ENCODE data around the gene DPP10. TPM values are rescaled to one million over a fixed set of nuclear protein-coding genes. Genes with fewer than 3 reads are reported as not detected.

Gene DPP10
- total and polyA plus RNA-seq, 10 of the 15 experiments (the other 5 are each of a cell fraction or from before 2014, with no cell fraction given) = not detected

GRCh38 chr2:115603285-115603684 is 1160.8 kb downstream of the DPP10 start (continued):
- TF ChIP-seq GABPA (IDR thresholded peaks at IDR 0.05; ENCODE audit: low read depth) (no peak), EP300 (IDR thresholded peaks at IDR 0.05; ENCODE audit: borderline replicate concordance in 1 of 2, control insufficient read depth in 1 of 2, low read depth in 2 of 2, low read length in 2 of 2) (no peak), MEF2B (IDR thresholded peaks at IDR 0.05; ENCODE audit: partially characterized antibody, poor library complexity, severe bottlenecking) (no peak), ELK1 (IDR thresholded peaks at IDR 0.05; ENCODE audit: low read depth, low read length) (no peak), SMC3 (IDR thresholded peaks at IDR 0.05; ENCODE audit: borderline replicate concordance, low read length) (no peak), CUX1 (IDR thresholded peaks at IDR 0.05; ENCODE audit: insufficient replicate concordance, low read depth, low read length) (no peak), TBL1XR1 (IDR thresholded peaks at IDR 0.05; ENCODE audit: low read depth, low read length) (no peak)

Data from GM12878 (cell line).